NCI-H526 (cell line): ENCODE results near the gene CALML4.

Experiments
- DNase-seq, 2 experiments: peaks; one replicate each; lab custom pipeline; 2025; lab: John Stamatoyannopoulos, UW

CALML4 gene

DNA sequence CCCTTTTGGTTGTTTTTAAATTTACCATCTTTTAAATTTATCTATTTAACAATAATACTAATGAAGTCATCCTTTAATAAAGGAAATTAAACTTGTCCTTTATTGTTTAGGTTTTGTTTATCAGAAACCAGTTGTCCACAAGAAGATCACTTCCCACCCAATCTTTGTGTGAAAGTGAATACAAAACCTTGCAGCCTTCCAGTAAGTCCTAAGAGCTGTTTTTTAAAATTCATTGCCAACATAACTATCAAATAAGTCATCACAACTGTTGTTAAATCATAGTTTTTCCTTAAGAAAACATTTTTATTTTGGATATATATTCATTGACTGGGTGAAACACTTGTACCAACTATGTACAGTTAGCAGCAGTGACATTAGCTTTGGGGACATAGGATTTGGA, 59.4 kb downstream of the CALML4 start:
- DNase-seq, result no peak

DNA sequence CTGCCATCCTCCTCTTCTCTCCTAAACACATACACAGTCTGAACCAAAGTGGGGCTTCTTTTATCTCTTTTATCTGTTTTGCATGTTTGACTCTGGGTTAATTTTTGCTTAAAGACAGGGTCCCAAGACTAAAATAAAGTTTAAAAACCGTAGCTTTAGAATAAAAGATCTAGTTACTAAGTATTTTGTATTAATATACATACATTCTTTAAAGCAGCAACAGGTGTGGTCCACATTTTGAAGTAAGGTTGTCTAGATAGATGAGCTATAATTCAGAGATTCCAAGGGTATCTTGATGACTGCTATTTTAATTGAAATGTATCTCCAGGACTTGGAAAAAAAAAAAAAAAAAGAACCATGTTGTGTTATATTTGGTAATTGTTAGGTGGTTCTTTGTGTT, 61.3 kb downstream of the CALML4 start:
- DNase-seq, result no peak

DNA sequence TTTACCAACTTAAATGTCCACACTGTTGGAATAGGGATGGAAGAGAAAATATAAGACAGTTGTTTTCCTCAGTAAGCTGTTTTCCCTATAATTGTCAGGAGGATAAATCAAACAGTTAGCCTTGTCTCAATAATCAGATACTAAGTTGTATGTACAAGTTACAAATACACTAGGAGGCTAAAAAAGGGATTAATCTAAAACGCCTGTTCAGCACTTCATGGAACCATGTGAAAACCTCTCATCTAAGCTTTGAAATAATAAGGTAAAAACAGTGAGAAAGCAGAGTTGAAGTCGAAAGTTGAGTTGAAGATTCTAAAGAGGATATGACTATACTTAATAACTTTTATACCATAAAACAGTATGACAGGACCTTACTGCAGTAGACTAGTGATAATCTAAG, 62.0 kb downstream of the CALML4 start:
- no peak for DNase-seq
